ENCODE results near the gene PMM2.

PMM2 gene

DNA sequence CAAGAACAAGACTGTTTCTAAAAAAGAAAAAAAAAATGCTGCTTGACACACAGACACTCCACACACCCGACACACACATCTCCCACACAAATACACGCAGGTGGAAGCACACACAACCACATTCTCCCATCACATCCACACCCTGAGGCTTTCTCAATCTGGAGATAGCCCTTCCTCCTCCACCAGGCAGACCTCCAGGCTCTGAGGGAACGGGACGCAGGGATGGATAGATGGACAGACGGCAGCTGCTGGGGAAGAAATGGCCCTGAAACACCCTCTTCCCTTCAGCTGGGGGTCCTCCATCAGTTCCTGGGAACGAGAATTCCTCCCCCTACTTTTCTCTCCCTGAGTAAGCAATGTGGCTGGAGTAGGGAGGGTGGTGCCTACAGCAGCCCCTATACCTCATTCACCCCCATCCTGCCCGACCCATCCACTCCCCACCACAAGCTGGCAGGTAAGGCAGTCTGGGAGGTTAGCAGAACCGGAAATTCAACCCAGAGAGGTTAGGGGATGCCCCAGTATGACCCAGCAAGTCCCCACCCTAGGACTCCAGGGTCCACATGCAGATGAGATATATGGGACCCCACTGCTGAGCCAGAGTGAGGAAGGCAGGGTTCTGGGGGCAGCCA is 80.4 kb downstream of the PMM2 start:
- TF ChIP-seq, protein P1, sequence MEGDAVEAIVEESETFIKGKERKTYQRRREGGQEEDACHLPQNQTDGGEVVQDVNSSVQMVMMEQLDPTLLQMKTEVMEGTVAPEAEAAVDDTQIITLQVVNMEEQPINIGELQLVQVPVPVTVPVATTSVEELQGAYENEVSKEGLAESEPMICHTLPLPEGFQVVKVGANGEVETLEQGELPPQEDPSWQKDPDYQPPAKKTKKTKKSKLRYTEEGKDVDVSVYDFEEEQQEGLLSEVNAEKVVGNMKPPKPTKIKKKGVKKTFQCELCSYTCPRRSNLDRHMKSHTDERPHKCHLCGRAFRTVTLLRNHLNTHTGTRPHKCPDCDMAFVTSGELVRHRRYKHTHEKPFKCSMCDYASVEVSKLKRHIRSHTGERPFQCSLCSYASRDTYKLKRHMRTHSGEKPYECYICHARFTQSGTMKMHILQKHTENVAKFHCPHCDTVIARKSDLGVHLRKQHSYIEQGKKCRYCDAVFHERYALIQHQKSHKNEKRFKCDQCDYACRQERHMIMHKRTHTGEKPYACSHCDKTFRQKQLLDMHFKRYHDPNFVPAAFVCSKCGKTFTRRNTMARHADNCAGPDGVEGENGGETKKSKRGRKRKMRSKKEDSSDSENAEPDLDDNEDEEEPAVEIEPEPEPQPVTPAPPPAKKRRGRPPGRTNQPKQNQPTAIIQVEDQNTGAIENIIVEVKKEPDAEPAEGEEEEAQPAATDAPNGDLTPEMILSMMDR (conservative IDR thresholded peaks at IDR 0.05; ENCODE audit: low read length): no peak
- DNase-seq (ENCODE audit: low read depth): no peak
- no peak overlapping the region for H3K4me3 ChIP-seq (ENCODE audit: low read length)

DNA sequence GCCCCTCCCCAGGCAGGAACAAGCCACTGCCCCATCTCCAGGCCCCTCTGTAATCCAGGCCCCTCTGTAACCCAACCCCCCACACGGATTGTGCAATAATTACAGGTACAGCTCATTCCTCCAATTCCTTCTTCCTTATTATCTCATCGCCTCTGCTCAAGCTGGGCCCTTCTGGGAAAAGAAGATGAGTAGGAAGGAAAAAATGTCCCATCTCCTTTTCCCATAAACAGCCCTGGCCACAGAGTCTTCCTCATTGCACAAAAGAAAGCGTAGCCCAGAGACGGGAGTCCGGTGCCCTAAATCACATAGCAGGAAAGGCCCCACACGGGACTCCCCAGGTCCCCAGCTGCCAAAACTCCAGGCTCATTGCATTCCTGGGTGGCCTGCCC is 80.9 kb downstream of the PMM2 start:
- TF ChIP-seq, protein P1 (conservative IDR thresholded peaks at IDR 0.05; ENCODE audit: low read length): no peak
- DNase-seq (ENCODE audit: low read depth): peak; percentile 90
- no peak overlapping the region for H3K4me3 ChIP-seq (ENCODE audit: low read length)

GRCh38 chr16:8880839-8881510 is 83.3 kb downstream of the PMM2 start:
- H3K4me3 ChIP-seq (ENCODE audit: low read length): no peak overlapping the region
- DNase-seq (ENCODE audit: low read depth): no peak
- TF ChIP-seq, protein P1 (conservative IDR thresholded peaks at IDR 0.05; ENCODE audit: low read length): no peak

- DNase-seq (ENCODE audit: low read depth): no peak
- TF ChIP-seq, protein P1 (conservative IDR thresholded peaks at IDR 0.05; ENCODE audit: low read length): no peak
- H3K4me3 ChIP-seq (ENCODE audit: low read length): no peak within 1 kb of the TSS
Observed at GRCh38 chr16:8882041-8882617, 84.5 kb downstream of the PMM2 start, which contains the start of gene LITAFD. TSS of gene LITAFD (plus strand) at chr16:8882351. CDS start at chr16:8884356, 2,005 bp downstream.

DNA sequence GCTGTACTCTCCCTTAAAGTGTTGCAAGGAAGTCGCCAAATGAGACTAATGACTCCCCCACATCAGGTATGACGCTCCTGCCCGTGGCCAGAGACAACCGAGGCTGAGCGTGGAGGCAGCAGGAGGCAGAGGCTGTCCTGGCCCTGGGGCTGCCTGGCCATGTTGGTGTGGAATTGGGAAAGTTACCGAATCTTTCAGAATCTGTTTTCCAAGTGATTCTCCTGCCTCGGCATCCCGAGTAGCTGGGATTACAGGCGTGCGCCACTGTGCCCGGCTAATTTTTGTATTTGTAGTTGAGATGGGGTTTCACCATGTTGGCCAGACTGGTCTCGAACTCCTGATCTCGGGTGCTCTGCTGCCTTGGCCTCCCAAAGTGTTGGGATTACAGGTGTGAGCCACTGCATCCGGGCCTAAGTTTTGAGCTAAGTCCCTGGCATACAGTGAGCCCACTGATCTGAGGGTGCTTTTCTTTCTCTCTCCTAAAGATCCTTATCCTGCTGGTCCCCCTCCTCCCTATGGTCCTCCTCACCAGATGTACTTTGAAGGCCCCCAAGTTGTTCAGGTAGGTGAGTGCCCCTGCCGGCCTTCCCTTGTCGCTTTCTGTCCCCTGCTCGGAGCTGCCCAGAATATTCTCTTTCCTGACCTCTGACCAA is 85.2 kb downstream of the PMM2 start:
- TF ChIP-seq, protein P1 (conservative IDR thresholded peaks at IDR 0.05; ENCODE audit: low read length): no peak
- DNase-seq (ENCODE audit: low read depth): no peak

GRCh38 chr16:8885674-8886592 is 88.3 kb downstream of the PMM2 start:
- TF ChIP-seq, protein P1 (conservative IDR thresholded peaks at IDR 0.05; ENCODE audit: low read length): no peak; the same call in 1 of the 2 replicates
- DNase-seq (ENCODE audit: low read depth): no peak
- no peak overlapping the region for H3K4me3 ChIP-seq (ENCODE audit: low read length)

More for the DNA sequence above, 85.2 kb downstream of the PMM2 start:
- no peak overlapping the region for H3K4me3 ChIP-seq (ENCODE audit: low read length)

All from AG10803 (cell line).